Prostate gland (tissue), 2 donors: Measurements from ENCODE around the gene ARL8A.

Experiments
- CTCF ChIP-seq, 4 experiments: fragments of 200-600 bp in 2 of 4; fragments of 450-650 bp in 2 of 4; sonication (generic) in 2 of 4; IDR thresholded peaks; 1 replicate in 3 of 4; 2 replicates in 1 of 4; pipeline ENCODE4 v1.5.1; 2016 to 2019; ENCODE audit warnings: antibody characterized with exemption in 4 of 4, mild to moderate bottlenecking in 2 of 4, moderate library complexity in 2 of 4
- POLR2A ChIP-seq: fragments of 450-650 bp; IDR thresholded peaks from one replicate; pipeline ENCODE4 v1.6.1; 2016; ENCODE audit warnings: antibody characterized with exemption, mild to moderate bottlenecking
- POLR2AphosphoS5 ChIP-seq: sonication (generic); formaldehyde crosslinking; IDR thresholded peaks from one replicate; pipeline ENCODE4 v1.6.1; 2017; ENCODE audit warnings: antibody characterized with exemption

DNA sequence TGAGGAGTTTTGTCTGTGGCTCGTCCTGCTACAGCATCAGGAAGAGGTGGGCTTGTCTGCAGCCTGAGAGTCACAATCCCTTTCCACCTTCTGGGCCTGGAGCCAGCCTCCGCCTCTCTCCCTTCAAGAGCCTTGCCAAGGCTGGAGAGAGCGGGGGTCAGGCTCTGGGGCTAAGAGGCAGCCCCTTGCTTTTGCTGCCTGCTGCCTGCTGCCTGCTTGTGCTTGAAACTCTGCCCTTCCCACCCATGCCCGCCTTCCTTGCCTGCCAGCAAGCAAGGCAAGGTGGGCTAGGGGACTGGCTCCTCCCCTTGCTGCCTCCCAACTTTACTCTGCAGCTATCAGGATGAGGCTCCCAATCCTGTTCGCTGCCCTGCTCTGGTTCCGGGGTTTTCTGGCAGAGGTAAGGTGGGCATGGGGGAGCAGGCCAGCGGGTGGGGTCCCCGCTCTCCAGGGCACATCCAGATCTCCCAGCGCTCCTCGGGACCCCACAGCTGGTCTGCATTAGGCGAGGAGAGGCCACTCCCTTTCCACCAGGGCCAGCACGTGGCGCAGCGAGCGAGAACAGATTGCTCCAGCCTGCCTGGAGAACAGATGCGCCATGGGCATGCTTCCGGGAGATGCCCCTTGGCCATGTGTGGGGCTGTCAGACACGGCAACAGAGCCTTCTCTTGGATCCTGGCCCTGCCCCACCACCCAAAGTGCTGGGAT is 23.3 kb upstream of the ARL8A start:
- TF ChIP-seq CTCF (IDR thresholded peaks at IDR 0.05) (no peak), POLR2AphosphoS5 (no peak), POLR2A (no peak)
